ENCODE results near the gene LAMA3.

- TF ChIP-seq POLR2A (IDR thresholded peaks at IDR 0.05) (no peak), CTCF (IDR thresholded peaks at IDR 0.05) (no peak)
These were observed 83.2 kb downstream of the LAMA3 start for GRCh38 chr18:23772327-23773024.
